SU-DHL-6 (cell line): ENCODE measurements around the gene GRIK2.

Experiments used
- H2AFZ ChIP-seq: fragments of 200-600 bp; sonication (generic); 2 replicates; pipeline ENCODE4 v1.6.1; 2014; ENCODE audit warnings: low read depth, mild to moderate bottlenecking, moderate library complexity, mixed read lengths, antibody characterized with exemption, low read length; ENCODE audit not compliant: severe bottlenecking
- H3F3A ChIP-seq: fragments of 200-600 bp; shearing (Covaris generic); 2 replicates; pipeline ENCODE4 v1.6.0; 2016; ENCODE audit warnings: antibody characterized with exemption, mild to moderate bottlenecking; ENCODE audit not compliant: insufficient read depth
- H3K27ac ChIP-seq: fragments of 200-600 bp; sonication (generic); 2 replicates; pipeline ENCODE4 v1.5.1; 2016; ENCODE audit warnings: low read depth, mild to moderate bottlenecking, low read length, moderate library complexity, mixed read lengths
- H3K27me3 ChIP-seq: fragments of 200-600 bp; sonication (generic), shearing (Covaris generic); 2 replicates; pipeline ENCODE4 v1.6.0; 2014; ENCODE audit warnings: mild to moderate bottlenecking, low read length
- H3K36me3 ChIP-seq: fragments of 200-600 bp; sonication (generic); 2 replicates; pipeline ENCODE4 v1.6.1; 2014; ENCODE audit warnings: mild to moderate bottlenecking, low read length, mixed read lengths
- H3K4me2 ChIP-seq: fragments of 300-600, 200-600 bp; shearing (Covaris generic), sonication (generic); 2 replicates; pipeline ENCODE4 v1.6.0; 2014; ENCODE audit warnings: low read length, low read depth, mild to moderate bottlenecking; ENCODE audit not compliant: poor library complexity, severe bottlenecking
- H3K4me3 ChIP-seq: fragments of 200-600 bp; sonication (generic); 2 replicates; pipeline ENCODE4 v1.5.1; 2014; ENCODE audit warnings: antibody characterized with exemption, low read length, mild to moderate bottlenecking, mixed read lengths; ENCODE audit not compliant: insufficient read depth, poor library complexity, severe bottlenecking
- H3K79me2 ChIP-seq: fragments of 200-600 bp; sonication (generic); 2 replicates; pipeline ENCODE4 v1.6.1; 2014; ENCODE audit warnings: mild to moderate bottlenecking, low read length, moderate library complexity; ENCODE audit not compliant: insufficient read depth
- H3K9ac ChIP-seq: fragments of 200-600 bp; sonication (generic); 2 replicates; pipeline ENCODE4 v1.7.0; 2014; ENCODE audit warnings: mild to moderate bottlenecking, low read length
- H3K9me2 ChIP-seq: fragments of 200-600 bp; sonication (generic); replicated peaks from 2 replicates; pipeline ENCODE4 v1.6.1; 2014; ENCODE audit warnings: low read length; ENCODE audit not compliant: insufficient read depth
- H3K9me3 ChIP-seq: fragments of 200-600 bp; sonication (generic); 2 replicates; pipeline ENCODE4 v1.6.1; 2014; ENCODE audit warnings: low read length, mixed read lengths; ENCODE audit not compliant: insufficient read depth
- H4K20me1 ChIP-seq: fragments of 200-600 bp; sonication (generic); 2 replicates; pipeline ENCODE4 v1.6.1; 2014; ENCODE audit warnings: low read depth, mild to moderate bottlenecking, antibody characterized with exemption, low read length, moderate library complexity, mixed read lengths
- CTCF ChIP-seq: fragments of 200-600 bp; sonication (generic); IDR thresholded peaks from one replicate; pipeline ENCODE4 v1.5.1; 2017; ENCODE audit warnings: antibody characterized with exemption, mild to moderate bottlenecking, low read length, moderate library complexity; ENCODE audit not compliant: insufficient read depth, poor library complexity, severe bottlenecking
- EZH2phosphoT487 ChIP-seq: fragments of 200-600 bp; sonication (generic), shearing (Covaris generic); conservative IDR thresholded peaks from 2 replicates; pipeline ENCODE4 v1.6.1; 2018; ENCODE audit warnings: mild to moderate bottlenecking, antibody characterized with exemption, low read length, moderate library complexity, mixed read lengths

GRIK2 gene

GRCh38 chr6:101851911-101852310 lies 458.4 kb downstream of the GRIK2 start:
- Histone ChIP-seq H3K9ac (no peak overlapping the region), H3K79me2 (no peaks in the 10 kb centered on the region), H3K9me3 (no peaks in the 10 kb centered on the region), H3F3A (no peaks in the 10 kb centered on the region), H3K4me3 (no peak overlapping the region), H2AFZ (no peak overlapping the region), H3K4me2 (no peak overlapping the region), H3K36me3 (no peaks in the 10 kb centered on the region), H4K20me1 (no peaks in the 10 kb centered on the region), H3K27ac (no peak overlapping the region), H3K9me2 (no peaks in the 10 kb centered on the region), H3K27me3 (no peaks in the 10 kb centered on the region)
- TF ChIP-seq CTCF: no peak
- no peak for TF ChIP-seq EZH2phosphoT487

DNA sequence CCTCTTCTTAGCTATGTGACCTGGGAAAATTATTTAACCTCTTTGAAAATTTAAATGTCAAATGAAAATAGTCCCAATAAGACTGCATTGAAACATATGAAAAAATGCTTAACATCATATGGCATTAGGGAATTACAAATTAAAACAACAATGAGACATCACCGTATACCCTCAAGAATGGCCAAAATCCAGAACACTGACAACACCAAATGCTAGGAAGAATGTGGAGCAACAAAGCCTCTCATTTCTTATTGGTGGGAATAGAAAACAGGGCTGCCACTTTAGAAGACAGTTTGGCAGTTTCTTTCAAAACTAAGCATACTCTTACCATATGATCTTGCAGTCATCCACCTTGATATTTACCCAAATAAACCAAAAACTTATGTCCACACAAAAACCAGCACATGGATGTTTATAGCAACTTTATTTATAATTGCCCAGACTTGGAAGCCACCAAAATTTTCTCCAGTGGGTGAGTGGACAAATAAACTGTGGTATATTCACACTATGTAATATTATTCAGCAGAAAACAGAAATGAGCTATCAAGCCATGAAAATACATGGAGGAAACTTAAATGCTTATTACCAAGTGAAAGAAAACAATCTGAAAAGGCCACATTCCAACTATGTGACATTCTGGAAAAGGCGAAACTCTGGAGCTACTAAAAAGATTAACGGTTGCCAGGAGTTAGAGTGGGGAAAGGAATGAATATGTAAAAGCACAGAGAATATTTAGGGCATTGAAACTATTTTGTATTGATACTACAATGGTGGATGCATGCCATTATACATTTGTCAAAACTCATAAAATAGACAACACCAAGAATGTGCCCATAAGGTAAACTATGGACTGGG lies 459.9 kb downstream of the GRIK2 start:
- Histone ChIP-seq H3F3A (no peaks in the 10 kb centered on the region), H2AFZ (no peak overlapping the region), H3K36me3 (no peaks in the 10 kb centered on the region), H3K9ac (no peak overlapping the region), H3K4me3 (no peak overlapping the region), H3K27ac (no peak overlapping the region), H3K4me2 (no peak overlapping the region), H3K9me3 (no peaks in the 10 kb centered on the region), H3K79me2 (no peaks in the 10 kb centered on the region), H4K20me1 (no peaks in the 10 kb centered on the region), H3K27me3 (no peaks in the 10 kb centered on the region), H3K9me2 (no peaks in the 10 kb centered on the region)
- TF ChIP-seq EZH2phosphoT487: no peak
- TF ChIP-seq CTCF: no peak

- TF ChIP-seq EZH2phosphoT487 (no peak), CTCF (no peak)
- no peak overlapping the region for H3K4me2 ChIP-seq
- no peak overlapping the region for H2AFZ ChIP-seq
- H3F3A ChIP-seq: no peaks in the 10 kb centered on the region
- H3K9me2 ChIP-seq: no peaks in the 10 kb centered on the region
- H3K9ac ChIP-seq: no peak overlapping the region
- no peaks in the 10 kb centered on the region for H4K20me1 ChIP-seq
- no peaks in the 10 kb centered on the region for H3K9me3 ChIP-seq
- H3K4me3 ChIP-seq: no peak overlapping the region
- H3K27ac ChIP-seq: no peak overlapping the region
- H3K27me3 ChIP-seq: no peaks in the 10 kb centered on the region
- H3K79me2 ChIP-seq: no peaks in the 10 kb centered on the region
- H3K36me3 ChIP-seq: no peaks in the 10 kb centered on the region
Measured at GRCh38 chr6:101876431-101876830, 482.9 kb downstream of the GRIK2 start.
